ENCODE results near the gene MUC5B.

GRCh38 chr11:1174441-1175370 is 48.2 kb upstream of the MUC5B start:
- TF ChIP-seq CTCF (IDR thresholded peaks at IDR 0.05) (no peak), POLR2A (IDR thresholded peaks at IDR 0.05) (no peak)

All from heart left ventricle (tissue), 13 donors.